Endothelial cell of umbilical vein (primary cell): ENCODE results near the gene ZNF597.

Source experiments
- CTCF ChIP-seq, 2 donors: IDR thresholded peaks; 1 replicate in 1 of 2; 2 replicates in 1 of 2; pipeline ENCODE4 v1.5.1; 2011; ENCODE audit warnings: low read length in 2 of 2, mild to moderate bottlenecking in 2 of 2, moderate library complexity in 2 of 2, control low read depth in 1 of 2, inconsistent platforms in 1 of 2, low read depth in 1 of 2; ENCODE audit not compliant: insufficient read depth in 1 of 2; ENCODE audit errors: extremely low read depth in 1 of 2
- EZH2 ChIP-seq: IDR thresholded peaks from 2 replicates; pipeline ENCODE4 v1.6.1; 2012; ENCODE audit warnings: borderline replicate concordance, low read depth, mild to moderate bottlenecking, moderate library complexity, low read length, inconsistent platforms; ENCODE audit not compliant: severe bottlenecking
- GATA2 ChIP-seq: IDR thresholded peaks from 2 replicates; pipeline ENCODE4 v1.7.0; 2011; ENCODE audit warnings: low read depth, mild to moderate bottlenecking, moderate library complexity, mixed read lengths, low read length; ENCODE audit not compliant: insufficient read length, insufficient read depth
- JUN ChIP-seq: IDR thresholded peaks from 2 replicates; pipeline ENCODE4 v1.6.1; 2011; ENCODE audit warnings: borderline replicate concordance, low read depth; ENCODE audit not compliant: insufficient read length, insufficient read depth

GRCh38 chr16:3413730-3414379 is 29.4 kb downstream of the ZNF597 start:
- TF ChIP-seq EZH2 (no peak), CTCF (IDR thresholded peaks at IDR 0.05; ENCODE audit: extremely low read depth in 1 of 2, insufficient read depth in 1 of 2, low read depth in 1 of 2, low read length in 2 of 2) (no peak), JUN (no peak), GATA2 (no peak)
